Stimulated activated CD8-positive, alpha-beta memory T cell treated with anti-CD3 and anti-CD28 coated beads, Interleukin-7, amount 100 ng/mL, for 1 hour (primary cell): ENCODE data around the gene DLST.
A peak's percentile ranks its signal among the peaks of the same experiment; 100 is the strongest.

Experiments
- DNase-seq, 2 donors: peaks; one replicate each; pipeline ENCODE4 v3.0.0-alpha.2; 2020; ENCODE audit warnings: low read depth in 2 of 2

The DLST gene

DNA sequence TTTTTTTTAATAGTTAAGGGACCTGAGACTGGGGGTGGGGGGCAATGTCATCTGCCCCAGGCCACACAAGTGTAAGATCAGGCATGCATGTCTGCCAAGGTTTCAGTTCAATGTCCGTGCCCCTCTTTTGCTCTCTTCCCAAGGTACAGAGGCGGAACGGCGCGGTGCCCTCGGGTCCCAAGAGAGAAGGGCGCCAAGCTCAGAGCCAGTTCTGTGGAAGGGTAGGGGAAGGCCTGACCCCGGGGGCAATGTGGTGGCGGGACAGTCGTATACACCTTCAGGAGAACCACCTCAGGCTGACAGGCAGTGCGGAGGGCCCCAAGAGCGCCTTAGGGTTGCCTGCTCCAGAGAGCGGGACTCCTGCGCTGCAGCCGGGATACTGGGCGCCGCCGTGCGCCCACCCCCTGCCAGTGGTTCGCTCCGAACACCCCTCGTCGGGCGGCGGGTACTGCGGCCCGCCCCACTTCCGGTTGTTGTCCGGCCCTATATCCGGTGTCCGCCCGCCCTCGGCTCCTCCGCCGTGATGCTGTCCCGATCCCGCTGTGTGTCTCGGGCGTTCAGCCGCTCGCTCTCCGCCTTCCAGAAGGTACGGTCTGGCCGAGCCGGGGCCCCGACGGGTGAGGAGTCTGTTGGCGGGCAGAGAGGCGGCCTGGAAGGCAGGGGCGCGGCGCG lies at the start of gene DLST:
TSS of gene DLST (plus strand) at position 486 of the 672 bp plus-strand sequence. CDS start at position 524, 38 bp downstream.
- peak; percentile 69 to 73 for DNase-seq

DNA sequence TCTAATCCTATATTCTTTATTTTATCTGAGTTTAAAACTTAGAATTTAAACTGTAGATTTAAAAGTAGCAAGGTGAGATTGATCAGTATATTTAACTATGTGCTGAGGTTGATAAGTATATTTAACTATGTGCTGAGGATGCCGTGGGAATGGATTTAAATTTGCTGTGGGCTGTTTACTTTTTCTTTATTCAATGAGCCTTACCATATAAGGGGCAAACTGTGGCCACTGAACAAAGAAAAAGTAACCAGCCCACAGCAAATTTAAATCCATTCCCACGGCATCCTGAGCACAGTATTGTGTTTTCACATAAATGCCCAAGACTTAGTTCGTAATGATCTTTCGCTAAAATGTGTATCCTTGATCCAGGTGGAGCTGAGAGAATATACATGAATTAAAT lies 48.9 kb upstream of the DLST start:
- no peak for DNase-seq

- no peak for DNase-seq
Observed at GRCh38 chr14:74834692-74835392, 46.9 kb upstream of the DLST start.

DNA sequence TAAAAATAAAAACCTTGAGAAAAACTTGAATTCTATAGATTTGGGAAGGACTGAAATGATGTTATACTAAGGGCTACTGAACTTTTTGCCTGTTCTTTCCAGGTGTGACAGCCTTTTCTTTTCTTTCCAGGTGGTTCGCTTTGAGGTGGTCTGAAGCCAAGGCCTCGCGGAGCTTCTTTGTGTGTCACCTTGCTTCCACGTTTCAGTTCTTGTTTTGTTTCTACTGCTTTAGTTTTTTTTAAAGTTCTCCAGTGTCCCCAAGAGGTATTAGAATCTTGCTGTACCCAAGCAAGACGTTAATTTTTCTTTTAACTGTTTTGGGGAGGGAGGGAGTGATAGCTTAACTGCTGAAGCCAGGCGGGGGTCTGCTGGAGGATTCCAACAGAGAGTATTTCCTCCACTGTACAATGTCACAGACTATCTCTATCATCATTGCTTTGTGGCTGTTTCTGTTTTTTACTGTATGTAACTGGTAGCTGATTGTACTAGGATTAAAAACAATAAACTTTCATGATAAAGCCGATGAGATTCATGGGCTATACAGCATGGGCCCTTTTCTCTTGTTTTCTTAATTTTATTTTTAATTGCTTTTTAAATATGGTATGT lies 46.0 kb upstream of the DLST start:
- DNase-seq = no peak

DNA sequence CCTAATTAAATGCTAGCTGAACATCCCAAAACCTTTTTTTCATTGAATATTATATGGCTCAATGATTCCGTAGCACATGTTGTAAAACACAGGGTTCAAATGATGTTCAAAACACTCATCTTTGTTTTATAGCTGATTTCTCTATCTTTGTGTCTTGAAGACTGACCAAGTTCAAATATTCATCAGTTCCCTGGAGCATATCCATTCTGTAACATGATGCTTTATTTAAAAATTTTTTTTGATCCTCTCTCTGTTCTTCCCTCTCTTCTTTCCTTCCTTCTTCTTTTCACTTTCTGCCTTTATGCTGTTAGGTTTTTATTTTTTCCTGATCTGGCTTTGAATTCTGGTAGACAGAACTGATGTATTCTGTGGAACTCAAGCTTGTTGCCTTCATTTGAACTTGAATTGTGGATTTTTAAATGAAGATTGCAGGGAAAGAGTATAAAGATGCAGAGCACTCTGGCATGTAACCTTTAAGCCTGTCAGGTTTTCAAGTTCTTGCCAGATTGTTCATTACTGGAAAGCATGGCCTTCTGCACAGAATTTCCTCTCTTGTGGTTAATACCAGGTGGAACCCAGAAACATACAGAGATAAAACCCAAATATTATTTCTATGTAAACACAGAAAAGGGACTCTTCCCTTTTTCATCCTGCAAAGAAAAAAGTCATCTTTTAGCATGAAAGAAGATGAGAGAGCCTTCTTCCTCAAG lies 45.3 kb upstream of the DLST start:
- DNase-seq = no peak

DNA sequence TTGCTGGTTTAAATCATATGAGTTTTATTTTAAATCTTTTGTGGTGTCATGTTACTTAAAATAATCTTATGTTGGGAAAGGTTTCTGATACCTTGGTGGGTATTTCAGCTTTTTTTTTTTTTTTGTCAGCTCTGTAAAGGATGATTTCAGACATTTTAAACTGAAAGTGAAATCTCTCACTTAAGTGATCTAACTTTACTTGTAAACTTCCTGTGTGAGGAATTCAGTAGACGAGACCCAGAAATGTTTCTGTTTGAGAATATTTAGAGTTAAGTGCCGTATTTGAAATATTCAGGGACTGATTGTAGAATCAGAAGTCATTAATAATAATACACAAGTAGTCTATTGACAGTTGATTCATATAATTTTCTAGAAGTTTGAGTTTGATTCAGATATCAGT lies 43.5 kb upstream of the DLST start:
- no peak for DNase-seq

GRCh38 chr14:74840603-74841030 lies 41.1 kb upstream of the DLST start:
- no peak for DNase-seq

- DNase-seq = no peak
Observed at GRCh38 chr14:74841230-74842207, 40.2 kb upstream of the DLST start.

- no peak for DNase-seq
Observed at GRCh38 chr14:74843653-74844052, 38.1 kb upstream of the DLST start.

DNA sequence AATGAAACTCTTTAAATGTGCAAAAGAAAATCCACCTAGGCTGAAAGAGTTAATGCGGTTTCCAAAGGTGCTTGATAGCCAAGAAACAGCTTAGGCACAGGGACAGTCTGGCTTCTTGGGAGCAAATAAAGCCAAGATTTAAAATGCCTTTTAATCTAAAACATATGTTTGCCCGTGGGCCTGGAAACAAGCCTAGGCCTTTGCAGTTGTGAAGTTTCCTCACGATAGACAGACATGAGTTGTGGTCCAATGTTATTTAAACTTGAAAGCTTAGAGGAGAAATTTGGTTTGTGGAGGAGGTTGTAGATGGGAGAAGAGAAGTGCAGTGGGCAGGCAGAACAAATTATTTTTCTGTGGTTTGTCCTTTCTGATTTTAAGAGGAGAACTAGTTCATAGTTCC lies 35.5 kb upstream of the DLST start:
- no peak for DNase-seq

DNA sequence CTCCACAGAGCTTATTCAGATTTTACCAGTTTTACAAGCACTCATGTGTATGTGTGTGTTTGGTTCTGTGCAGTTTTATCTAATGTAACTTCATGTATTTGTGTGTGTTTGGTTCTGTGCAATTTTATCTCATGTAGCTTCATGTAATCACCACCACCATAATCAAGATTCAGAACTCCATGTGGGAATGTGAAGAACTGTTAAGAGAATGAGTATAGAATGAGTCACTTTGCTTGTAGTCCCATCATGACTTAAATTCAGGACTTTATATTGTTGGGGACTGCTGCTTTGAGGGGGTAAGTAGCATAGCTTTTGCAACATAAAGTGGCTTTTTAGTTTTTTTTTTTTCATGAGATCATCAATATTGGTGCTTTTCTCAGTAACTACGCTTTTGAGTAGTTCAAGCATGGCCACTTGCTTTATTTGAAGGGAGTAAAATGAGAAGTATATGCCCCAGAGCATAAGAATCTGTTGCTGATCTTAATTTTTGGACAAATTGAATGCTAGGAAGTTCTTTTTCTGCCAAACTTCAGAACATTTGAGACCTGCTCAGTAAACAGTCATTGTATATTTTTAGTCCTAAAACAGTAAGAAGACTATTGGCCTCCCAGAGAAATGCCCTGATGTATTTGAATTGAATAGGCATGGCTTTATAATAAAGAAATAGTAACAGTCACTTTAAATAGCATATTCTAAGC lies 34.6 kb upstream of the DLST start:
- no peak for DNase-seq

DNA sequence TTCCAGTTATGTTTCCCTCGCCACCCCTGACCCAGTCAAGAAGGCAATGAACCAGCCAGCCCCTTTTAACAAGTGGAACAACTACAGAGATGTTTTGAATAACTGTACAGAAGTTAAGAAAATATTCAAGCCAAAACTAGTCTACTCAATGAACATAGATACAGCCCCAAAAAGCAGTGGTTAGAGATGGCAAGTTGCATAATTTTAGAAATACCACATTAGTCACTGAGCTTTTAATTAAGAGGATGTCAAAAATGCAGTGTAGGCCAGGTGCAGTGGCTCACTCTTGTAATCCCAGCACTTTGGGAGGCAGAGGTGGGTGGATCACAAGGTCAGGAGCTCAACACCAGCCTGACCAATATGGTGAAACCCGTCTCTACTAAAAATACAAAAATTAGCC lies 32.9 kb upstream of the DLST start:
- DNase-seq = no peak

DNA sequence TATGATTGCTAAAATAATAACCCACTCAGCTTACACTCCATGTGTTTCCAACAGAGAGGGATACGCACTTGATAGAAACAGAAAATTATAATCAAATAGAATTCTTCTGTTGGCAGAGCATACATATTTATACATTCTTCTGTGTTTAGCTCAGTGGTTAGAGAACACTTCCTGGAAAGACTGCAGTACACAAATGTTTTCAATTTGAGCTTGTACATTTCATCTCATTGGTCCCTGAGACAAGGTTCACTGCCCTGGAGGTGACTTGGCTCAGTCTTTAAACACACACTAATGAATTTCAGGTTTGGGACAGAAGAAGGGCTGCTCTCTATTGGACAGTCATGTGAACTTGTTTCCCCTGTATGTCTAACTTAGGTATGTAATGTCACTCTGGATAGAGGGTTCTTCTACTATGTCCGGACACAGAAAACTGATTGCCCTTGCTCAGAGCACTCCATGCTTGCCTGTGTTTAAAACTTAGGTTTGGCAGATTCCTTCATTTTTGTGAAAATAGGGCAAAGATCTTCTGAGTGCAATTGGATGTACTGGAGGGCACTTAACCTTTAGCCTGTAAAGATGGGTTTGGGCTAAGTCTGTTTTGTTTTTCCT lies 28.7 kb upstream of the DLST start:
- no peak for DNase-seq

GRCh38 chr14:74853581-74853980 lies 28.1 kb upstream of the DLST start:
- DNase-seq = no peak

- no peak for DNase-seq
Observed at GRCh38 chr14:74855021-74855420, 26.7 kb upstream of the DLST start.

GRCh38 chr14:74855945-74856344 lies 25.8 kb upstream of the DLST start:
- no peak for DNase-seq

DNA sequence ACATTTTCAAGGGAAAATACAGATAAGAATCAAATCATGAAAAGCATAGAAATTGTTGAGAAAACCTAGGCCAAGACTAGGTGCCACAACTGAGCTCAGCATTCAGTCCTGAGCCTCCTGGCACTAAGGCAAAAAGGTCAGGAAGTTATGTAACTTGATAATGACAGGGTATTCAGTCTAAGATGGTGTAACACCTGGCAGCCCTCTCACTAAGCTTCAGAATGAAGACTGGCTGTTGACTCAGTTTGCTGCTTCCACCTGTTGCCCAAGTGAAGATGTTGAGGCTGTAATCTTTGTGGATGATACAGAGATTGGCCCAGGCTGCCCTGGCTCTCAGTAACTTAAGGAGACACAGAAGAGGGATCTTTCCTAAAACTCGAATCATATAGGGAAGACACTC lies 25.4 kb upstream of the DLST start:
- DNase-seq = no peak

DNA sequence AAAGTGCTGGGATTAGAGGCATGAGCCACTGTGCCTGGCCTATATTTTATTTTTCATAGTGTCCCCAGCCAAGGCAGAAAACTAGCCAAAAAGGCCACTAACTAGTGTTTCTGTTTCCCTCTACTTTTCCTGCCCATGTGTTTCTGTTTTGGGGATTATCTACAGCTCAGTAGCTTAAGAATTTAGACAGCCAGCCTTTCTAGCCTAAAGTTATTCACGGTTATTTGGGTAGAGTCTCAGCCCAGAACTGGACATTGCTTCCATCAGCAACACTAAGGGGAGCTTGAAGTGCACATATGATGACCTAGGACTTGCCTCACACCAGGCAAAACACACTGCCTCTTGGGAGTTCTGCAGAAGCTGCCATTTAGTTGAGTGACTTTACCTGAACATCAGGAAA lies 23.7 kb upstream of the DLST start:
- no peak for DNase-seq

- DNase-seq = no peak
Observed at GRCh38 chr14:74859757-74860552, 21.8 kb upstream of the DLST start.
